Endothelial cell of umbilical vein (primary cell): ENCODE results near the gene OR6B2. TPM values are rescaled to one million over a fixed set of nuclear protein-coding genes. Genes with fewer than 3 reads are reported as not detected.
A peak's percentile ranks its signal among the peaks of the same experiment; 100 is the strongest.

Source experiments
- BruUV-seq: library from RNA; stranded (reverse); fragments of 400-500 nt; replicated peaks from 2 replicates; lab custom pipeline; 2021; lab: Mats Ljungman, UMichigan
- CTCF ChIA-PET: fragments of 300-600, 350-600 bp; sonication (Branson Sonifier 250); formaldehyde crosslinking; loops from one replicate; lab custom pipeline; 2021; ENCODE audit warnings: antibody characterized with exemption, inconsistent platforms; lab: Charles Lee
- POLR2A ChIA-PET: fragments of 300-600, 350-600 bp; sonication (Branson Sonifier 250); formaldehyde crosslinking; loops from one replicate; lab custom pipeline; 2021; ENCODE audit warnings: antibody characterized with exemption, inconsistent platforms; lab: Charles Lee
- DNase-seq: peaks from one replicate; pipeline ENCODE4 v3.0.0-alpha.2; 2011; ENCODE audit warnings: low read depth, low spot score
- FAIRE-seq: peaks from 2 replicates; lab custom pipeline; 2011; peaks lifted over from hg19 to GRCh38; lab: Jason Lieb, UNC
- H2AFZ ChIP-seq: 2 replicates; pipeline ENCODE4 v1.6.0; 2012; ENCODE audit warnings: low read depth, low read length, control low read depth, inconsistent platforms
- H3K27ac ChIP-seq: 2 replicates; pipeline ENCODE4 v1.5.1; 2011; ENCODE audit warnings: low read depth, mild to moderate bottlenecking, control low read depth, low read length, moderate library complexity; ENCODE audit not compliant: insufficient read depth
- H3K27me3 ChIP-seq, 2 experiments: 2 replicates each; pipeline versions ENCODE4 v1.6.0 to v1.6.1; 2011; ENCODE audit warnings: low read length in 2 of 2, mixed read lengths in 1 of 2; ENCODE audit not compliant: control insufficient read depth in 2 of 2, insufficient read depth in 2 of 2
- H3K36me3 ChIP-seq, 2 experiments: 2 replicates in 1 of 2; 3 replicates in 1 of 2; pipeline ENCODE4 v1.5.1; 2011; ENCODE audit warnings: low read length in 2 of 2, mild to moderate bottlenecking in 1 of 2, moderate library complexity in 1 of 2; ENCODE audit not compliant: control insufficient read depth in 2 of 2, insufficient read depth in 2 of 2; ENCODE audit errors: extremely low read depth in 1 of 2
- H3K4me1 ChIP-seq: 3 replicates; pipeline ENCODE4 v1.5.1; 2011; ENCODE audit warnings: mild to moderate bottlenecking, low read length; ENCODE audit not compliant: control insufficient read depth, insufficient read depth; ENCODE audit errors: extremely low read depth
- H3K4me2 ChIP-seq: 2 replicates; pipeline ENCODE4 v1.6.1; 2011; ENCODE audit warnings: low read length, control low read depth, mixed read lengths; ENCODE audit not compliant: insufficient read depth
- H3K4me3 ChIP-seq, 3 experiments: fragments of 200-600 bp in 1 of 3; sonication (generic), shearing (Covaris generic) in 1 of 3; replicated peaks in 1 of 3; 2 replicates each; pipeline ENCODE4 v1.5.1; 2011 to 2016; ENCODE audit warnings: control low read depth in 3 of 3, low read length in 3 of 3, mild to moderate bottlenecking in 2 of 3, inconsistent platforms in 1 of 3, low read depth in 1 of 3, moderate library complexity in 1 of 3; ENCODE audit not compliant: insufficient read depth in 1 of 3
- H3K79me2 ChIP-seq: 2 replicates; pipeline ENCODE4 v1.6.0; 2012; ENCODE audit warnings: low read length, inconsistent platforms; ENCODE audit not compliant: control insufficient read depth, insufficient read depth
- H3K9ac ChIP-seq: replicated peaks from 2 replicates; pipeline ENCODE3; 2011; ENCODE audit warnings: low read length, control low read depth; ENCODE audit not compliant: insufficient read depth; ENCODE audit errors: extremely low read depth
- H3K9me1 ChIP-seq: replicated peaks from 3 replicates; pipeline ENCODE4 v1.6.0; 2011; ENCODE audit warnings: mild to moderate bottlenecking, low read length; ENCODE audit not compliant: control insufficient read depth, insufficient read depth; ENCODE audit errors: extremely low read depth
- H3K9me3 ChIP-seq: replicated peaks from 2 replicates; pipeline ENCODE4 v1.5.1; 2012; ENCODE audit warnings: low read length, inconsistent platforms; ENCODE audit not compliant: control insufficient read depth, insufficient read depth
- H4K20me1 ChIP-seq: replicated peaks from 2 replicates; pipeline ENCODE3; 2011; ENCODE audit warnings: mild to moderate bottlenecking, low read length; ENCODE audit not compliant: control insufficient read depth, insufficient read depth; ENCODE audit errors: extremely low read depth
- CTCF ChIP-seq, 2 donors: IDR thresholded peaks; 1 replicate in 1 of 2; 2 replicates in 1 of 2; pipeline ENCODE4 v1.5.1; 2011; ENCODE audit warnings: low read length in 2 of 2, mild to moderate bottlenecking in 2 of 2, moderate library complexity in 2 of 2, control low read depth in 1 of 2, inconsistent platforms in 1 of 2, low read depth in 1 of 2; ENCODE audit not compliant: insufficient read depth in 1 of 2; ENCODE audit errors: extremely low read depth in 1 of 2
- EZH2 ChIP-seq: IDR thresholded peaks from 2 replicates; pipeline ENCODE4 v1.6.1; 2012; ENCODE audit warnings: borderline replicate concordance, low read depth, mild to moderate bottlenecking, moderate library complexity, low read length, inconsistent platforms; ENCODE audit not compliant: severe bottlenecking
- FOS ChIP-seq: IDR thresholded peaks from 2 replicates; pipeline ENCODE4 v1.6.1; 2011; ENCODE audit warnings: mild to moderate bottlenecking, low read length, moderate library complexity, borderline replicate concordance; ENCODE audit not compliant: insufficient read depth
- GATA2 ChIP-seq: IDR thresholded peaks from 2 replicates; pipeline ENCODE4 v1.7.0; 2011; ENCODE audit warnings: low read depth, mild to moderate bottlenecking, moderate library complexity, mixed read lengths, low read length; ENCODE audit not compliant: insufficient read length, insufficient read depth
- JUN ChIP-seq: IDR thresholded peaks from 2 replicates; pipeline ENCODE4 v1.6.1; 2011; ENCODE audit warnings: borderline replicate concordance, low read depth; ENCODE audit not compliant: insufficient read length, insufficient read depth
- MYC ChIP-seq: IDR thresholded peaks from one replicate; pipeline ENCODE4 v1.6.1; 2011; ENCODE audit warnings: mild to moderate bottlenecking, low read depth, low read length
- POLR2A ChIP-seq: IDR thresholded peaks from 2 replicates; pipeline ENCODE4 v1.6.1; 2012; ENCODE audit warnings: low read depth, mild to moderate bottlenecking, control low read depth, low read length
- POLR2AphosphoS5 ChIP-seq: IDR thresholded peaks from 2 replicates; pipeline ENCODE4 v1.6.1; 2012; ENCODE audit warnings: low read depth, mild to moderate bottlenecking, control low read depth, low read length, moderate library complexity; ENCODE audit not compliant: insufficient read depth
- dilution Hi-C: fragments of 300-500 bp; cut with MboI; formaldehyde crosslinking; loops from one replicate; pipeline ENCODE4 v1.15.0; 2019; ENCODE audit warnings: low sequenced_read_pairs; ENCODE audit not compliant: extremely low pct_ligation_motif_present
- intact Hi-C: fragments of 100-400 bp; cut with micrococcal nuclease; formaldehyde crosslinking; loops from one replicate; pipeline ENCODE4 v1.10.0; 2022
- polyA plus RNA-seq, 4 experiments: library from polyadenylated mRNA; depleted of rRNA in 3 of 4; stranded (reverse) in 3 of 4; unstranded in 1 of 4; fragments of >200 nt; gene quantifications; 2 replicates each; pipeline versions ENCODE4 v1.2.1 to v1.2.3, GENCODE V29; 2011 to 2012; ENCODE audit warnings: missing spikeins in 1 of 4
- total RNA-seq: library from RNA; stranded (reverse); gene quantifications from 2 replicates; pipeline ENCODE4 v1.2.3, GENCODE V29; 2021
- TF ChIP-seq, protein P1 (sequence below): IDR thresholded peaks from 2 replicates; pipeline ENCODE4 v1.6.1; 2011; ENCODE audit not compliant: insufficient read depth, insufficient read length

OR6B2 gene
- total and polyA plus RNA-seq, 2 donors (not counting 3 experiments of a cell fraction or from before 2014, with no cell fraction given), result not detected

DNA sequence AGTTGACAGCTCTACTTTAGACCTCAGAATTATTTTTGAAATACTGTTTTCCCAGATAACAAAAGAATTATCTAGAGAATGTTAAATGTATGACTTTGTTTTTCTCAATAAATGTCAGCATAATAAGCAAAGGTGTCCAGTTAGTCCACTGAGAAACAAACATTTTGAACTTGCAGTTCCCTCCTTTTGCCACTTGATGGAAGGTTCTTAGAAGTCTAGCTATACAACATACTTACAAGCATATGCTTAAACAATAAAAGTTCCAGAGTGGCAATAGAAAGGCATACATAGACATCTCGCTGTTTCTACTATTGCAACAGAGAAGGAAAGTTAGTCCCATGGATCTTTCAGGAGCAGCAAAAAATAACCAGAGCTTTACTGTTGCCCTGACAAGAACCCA, 16.9 kb downstream of the OR6B2 start:
- no TSS peak for BruUV-seq
- no peaks in the 10 kb centered on the region for H3K9me1 ChIP-seq
- peak; percentile 19 for DNase-seq
- CTCF ChIA-PET, result interaction anchor here (0.7 to 1.6 kb wide), 9 partner anchors 8 to 132 kb away, joined by 3 to 9 read pairs (median 4); partner anchors contain the start of gene NDUFA10
- no peaks in the 10 kb centered on the region for H3K27me3 ChIP-seq
- no peak overlapping the region for H2AFZ ChIP-seq
- H3K27ac ChIP-seq, result no peak overlapping the region
- peaks cover 21 to 36% of the 10 kb centered on the region in 2 experiments for H3K36me3 ChIP-seq
- peak; percentile 49 for FAIRE-seq
- no peaks in the 10 kb centered on the region for H3K4me1 ChIP-seq
- dilution Hi-C loops (no loop called here), intact Hi-C loops (no loop called here)
- H4K20me1 ChIP-seq, result no peaks in the 10 kb centered on the region
- H3K9me3 ChIP-seq, result no peaks in the 10 kb centered on the region
- no peak overlapping the region for H3K4me3 ChIP-seq
- no peak overlapping the region for H3K4me2 ChIP-seq
- POLR2A ChIA-PET, result no interaction called here
- TF ChIP-seq JUN (no peak), CTCF (IDR thresholded peaks at IDR 0.05; ENCODE audit: extremely low read depth in 1 of 2, insufficient read depth in 1 of 2, low read depth in 1 of 2, low read length in 2 of 2) (peak; percentile 12 to 14)
- H3K79me2 ChIP-seq, result no peaks in the 10 kb centered on the region
- no peak overlapping the region for H3K9ac ChIP-seq

- dilution Hi-C loops, result no loop called here
- Histone ChIP-seq H3K27me3 (no peaks in the 10 kb centered on the region), H3K9ac (no peak overlapping the region), H3K4me1 (no peaks in the 10 kb centered on the region), H3K27ac (no peak overlapping the region), H2AFZ (no peak overlapping the region), H3K9me1 (no peaks in the 10 kb centered on the region), H3K4me3 (no peak overlapping the region), H3K36me3 (peaks cover 6 to 27% of the 10 kb centered on the region in 2 experiments), H3K4me2 (no peak overlapping the region), H3K79me2 (no peaks in the 10 kb centered on the region), H4K20me1 (no peaks in the 10 kb centered on the region), H3K9me3 (no peaks in the 10 kb centered on the region)
- no peak for DNase-seq
- no peak for TF ChIP-seq FOS
- no peak for TF ChIP-seq GATA2
- TF ChIP-seq CTCF (IDR thresholded peaks at IDR 0.05; ENCODE audit: extremely low read depth in 1 of 2, insufficient read depth in 1 of 2, low read depth in 1 of 2, low read length in 2 of 2), result no peak
- TF ChIP-seq, protein P1, sequence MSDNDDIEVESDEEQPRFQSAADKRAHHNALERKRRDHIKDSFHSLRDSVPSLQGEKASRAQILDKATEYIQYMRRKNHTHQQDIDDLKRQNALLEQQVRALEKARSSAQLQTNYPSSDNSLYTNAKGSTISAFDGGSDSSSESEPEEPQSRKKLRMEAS, result no peak
- TF ChIP-seq EZH2, result no peak
- no peak for TF ChIP-seq POLR2AphosphoS5
- TF ChIP-seq JUN, result no peak
- TF ChIP-seq POLR2A, result no peak
- TF ChIP-seq MYC, result no peak
- intact Hi-C loops, result no loop called here
- CTCF ChIA-PET, result interaction anchor here (1.4 to 2.6 kb wide), 3 partner anchors 10 to 18 kb away, joined by 5 to 7 read pairs (median 6); no protein-coding TSS in a partner anchor
- no peak for FAIRE-seq
- POLR2A ChIA-PET, result no interaction called here
- no TSS peak for BruUV-seq
Measured at GRCh38 chr2:240002983-240003382, 27.2 kb downstream of the OR6B2 start.
